ENCODE data around the gene EPHB1.

GRCh38 chr3:135191708-135192107, 396.6 kb downstream of the EPHB1 start:
- TF ChIP-seq GATA2 (IDR thresholded peaks at IDR 0.05; ENCODE audit: low read depth, low read length) (no peak), GATA3 (IDR thresholded peaks at IDR 0.05; ENCODE audit: low read depth, low read length) (no peak)

Data from SH-SY5Y (cell line).